Measurements from ENCODE around the gene PHPT1.

The PHPT1 gene

GRCh38 chr9:136828474-136829140 lies 20.6 kb upstream of the PHPT1 start:
- no peaks in the 10 kb centered on the region for H3K79me2 ChIP-seq (ENCODE audit: insufficient read depth, low read length)
- no peaks in the 10 kb centered on the region for H3K27me3 ChIP-seq (ENCODE audit: insufficient read depth, low read length, poor library complexity)
- no peak overlapping the region for H3K4me2 ChIP-seq (ENCODE audit: insufficient read depth, low read length)
- H3K9me3 ChIP-seq (ENCODE audit: insufficient read depth, low read length, severe bottlenecking): no peaks in the 10 kb centered on the region
- no peaks in the 10 kb centered on the region for H3K4me1 ChIP-seq (ENCODE audit: insufficient read depth, low read length)
- ATAC-seq (ENCODE audit: insufficient read depth, low read depth) (no peak), DNase-seq (no peak)
- H3K27ac ChIP-seq (ENCODE audit: low read length): no peak overlapping the region
- H2AFZ ChIP-seq (ENCODE audit: low read depth, low read length): no peak overlapping the region
- no peak overlapping the region for H3K4me3 ChIP-seq (ENCODE audit: low read depth in 1 of 2, low read length in 2 of 2)
- peaks cover 15% of the 10 kb centered on the region for H4K20me1 ChIP-seq (ENCODE audit: insufficient read depth, low read length)
- H3K9ac ChIP-seq (ENCODE audit: low read depth, low read length): no peak overlapping the region
- TF ChIP-seq CTCF (IDR thresholded peaks at IDR 0.05; ENCODE audit: borderline replicate concordance, extremely low read depth, low read length, poor library complexity, severe bottlenecking) (no peak), EZH2 (IDR thresholded peaks at IDR 0.05; ENCODE audit: borderline replicate concordance, low read depth, low read length, severe bottlenecking) (no peak)
- peaks cover 90% of the 10 kb centered on the region for H3K36me3 ChIP-seq (ENCODE audit: insufficient read depth, low read length)

- Histone ChIP-seq H3K4me1 (ENCODE audit: insufficient read depth, low read length) (no peaks in the 10 kb centered on the region), H3K9ac (ENCODE audit: low read depth, low read length) (no peak overlapping the region), H3K4me2 (ENCODE audit: insufficient read depth, low read length) (no peak overlapping the region), H3K79me2 (ENCODE audit: insufficient read depth, low read length) (no peaks in the 10 kb centered on the region), H3K27ac (ENCODE audit: low read length) (no peak overlapping the region), H4K20me1 (ENCODE audit: insufficient read depth, low read length) (peaks cover 15% of the 10 kb centered on the region), H3K4me3 (ENCODE audit: low read depth in 1 of 2, low read length in 2 of 2) (no peak overlapping the region), H2AFZ (ENCODE audit: low read depth, low read length) (no peak overlapping the region), H3K9me3 (ENCODE audit: insufficient read depth, low read length, severe bottlenecking) (no peaks in the 10 kb centered on the region), H3K27me3 (ENCODE audit: insufficient read depth, low read length, poor library complexity) (no peaks in the 10 kb centered on the region), H3K36me3 (ENCODE audit: insufficient read depth, low read length) (peaks cover 89% of the 10 kb centered on the region)
- TF ChIP-seq CTCF (IDR thresholded peaks at IDR 0.05; ENCODE audit: borderline replicate concordance, extremely low read depth, low read length, poor library complexity, severe bottlenecking): no peak
- DNase-seq: no peak
- ATAC-seq (ENCODE audit: insufficient read depth, low read depth): no peak
Measured at GRCh38 chr9:136829412-136829811, 19.8 kb upstream of the PHPT1 start.

- Histone ChIP-seq H3K4me3 (ENCODE audit: low read depth in 1 of 2, low read length in 2 of 2) (no peak overlapping the region), H3K27me3 (ENCODE audit: insufficient read depth, low read length, poor library complexity) (no peaks in the 10 kb centered on the region), H3K79me2 (ENCODE audit: insufficient read depth, low read length) (no peaks in the 10 kb centered on the region), H3K9ac (ENCODE audit: low read depth, low read length) (no peak overlapping the region), H3K9me3 (ENCODE audit: insufficient read depth, low read length, severe bottlenecking) (no peaks in the 10 kb centered on the region), H3K4me1 (ENCODE audit: insufficient read depth, low read length) (no peaks in the 10 kb centered on the region), H3K36me3 (ENCODE audit: insufficient read depth, low read length) (peaks cover 81% of the 10 kb centered on the region), H3K4me2 (ENCODE audit: insufficient read depth, low read length) (no peak overlapping the region), H2AFZ (ENCODE audit: low read depth, low read length) (no peak overlapping the region), H4K20me1 (ENCODE audit: insufficient read depth, low read length) (peaks cover 15% of the 10 kb centered on the region), H3K27ac (ENCODE audit: low read length) (no peak overlapping the region)
- DNase-seq: no peak
- TF ChIP-seq CTCF (IDR thresholded peaks at IDR 0.05; ENCODE audit: borderline replicate concordance, extremely low read depth, low read length, poor library complexity, severe bottlenecking): no peak
- TF ChIP-seq EZH2 (IDR thresholded peaks at IDR 0.05; ENCODE audit: borderline replicate concordance, low read depth, low read length, severe bottlenecking): no peak
- no peak for ATAC-seq (ENCODE audit: insufficient read depth, low read depth)
Measured at GRCh38 chr9:136829981-136830885, 19.0 kb upstream of the PHPT1 start.
